OCI-LY1 (cell line): Measurements from ENCODE around the gene ZCCHC7.

Experiments used
- EZH2 ChIP-seq: fragments of 200-600 bp; sonication (generic), shearing (Covaris generic); IDR thresholded peaks from 2 replicates; pipeline ENCODE4 v1.8.0; 2017; ENCODE audit warnings: borderline replicate concordance, mixed run types, mild to moderate bottlenecking, antibody characterized with exemption, low read length, moderate library complexity, mixed read lengths
- TF ChIP-seq, protein P1 (sequence below): fragments of 200-600 bp; sonication (generic), shearing (Covaris generic); IDR thresholded peaks from 2 replicates; pipeline ENCODE4 v1.5.1; 2017; ENCODE audit warnings: mild to moderate bottlenecking, antibody characterized with exemption, low read length, moderate library complexity, mixed read lengths

DNA sequence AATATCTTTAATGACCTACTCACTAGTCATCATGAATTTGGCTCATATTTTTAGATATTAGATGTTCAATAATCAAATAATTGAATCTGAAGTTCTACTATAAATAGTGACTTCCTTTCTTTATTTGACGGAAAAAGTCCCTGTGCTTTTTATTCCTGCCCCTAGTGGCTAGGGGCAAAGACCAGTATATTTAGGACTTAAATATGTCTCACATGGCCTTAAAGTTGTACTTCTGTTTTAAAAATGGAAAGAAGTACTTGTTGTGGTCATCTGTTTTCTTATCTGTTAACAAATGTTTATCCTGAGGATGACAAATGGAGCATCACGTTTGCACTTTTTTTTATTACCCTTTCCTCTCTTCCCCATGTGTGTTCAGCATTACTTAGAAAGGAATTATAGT lies 212.9 kb downstream of the ZCCHC7 start:
- TF ChIP-seq, protein P1, sequence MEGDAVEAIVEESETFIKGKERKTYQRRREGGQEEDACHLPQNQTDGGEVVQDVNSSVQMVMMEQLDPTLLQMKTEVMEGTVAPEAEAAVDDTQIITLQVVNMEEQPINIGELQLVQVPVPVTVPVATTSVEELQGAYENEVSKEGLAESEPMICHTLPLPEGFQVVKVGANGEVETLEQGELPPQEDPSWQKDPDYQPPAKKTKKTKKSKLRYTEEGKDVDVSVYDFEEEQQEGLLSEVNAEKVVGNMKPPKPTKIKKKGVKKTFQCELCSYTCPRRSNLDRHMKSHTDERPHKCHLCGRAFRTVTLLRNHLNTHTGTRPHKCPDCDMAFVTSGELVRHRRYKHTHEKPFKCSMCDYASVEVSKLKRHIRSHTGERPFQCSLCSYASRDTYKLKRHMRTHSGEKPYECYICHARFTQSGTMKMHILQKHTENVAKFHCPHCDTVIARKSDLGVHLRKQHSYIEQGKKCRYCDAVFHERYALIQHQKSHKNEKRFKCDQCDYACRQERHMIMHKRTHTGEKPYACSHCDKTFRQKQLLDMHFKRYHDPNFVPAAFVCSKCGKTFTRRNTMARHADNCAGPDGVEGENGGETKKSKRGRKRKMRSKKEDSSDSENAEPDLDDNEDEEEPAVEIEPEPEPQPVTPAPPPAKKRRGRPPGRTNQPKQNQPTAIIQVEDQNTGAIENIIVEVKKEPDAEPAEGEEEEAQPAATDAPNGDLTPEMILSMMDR = peak; percentile 38; the same call in 1 of the 2 replicates
- TF ChIP-seq EZH2 = no peak
